Calu3 (cell line): ENCODE results near the gene BOLL. TPM values are rescaled to one million over a fixed set of nuclear protein-coding genes. Genes with fewer than 3 reads are reported as not detected.

Experiments used
- BruUV-seq: library from RNA; stranded (reverse); fragments of 400-500 nt; replicated peaks from 2 replicates; lab custom pipeline; 2021; lab: Mats Ljungman, UMichigan
- CTCF ChIA-PET: fragments of 300-600 bp; sonication (Branson Sonifier 250); formaldehyde crosslinking; loops from one replicate; lab custom pipeline; 2022; ENCODE audit warnings: antibody characterized with exemption; lab: Charles Lee
- DNase-seq: peaks from one replicate; pipeline ENCODE4 v3.0.0; 2022
- H3K27ac Mint-ChIP-seq: one replicate; pipeline ENCODE4 v1.8.0; 2022; ENCODE audit warnings: mixed read lengths; ENCODE audit not compliant: unreplicated experiment
- H3K27me3 Mint-ChIP-seq: one replicate; pipeline ENCODE4 v1.8.0; 2022; ENCODE audit warnings: mixed read lengths; ENCODE audit not compliant: unreplicated experiment
- H3K36me3 Mint-ChIP-seq: one replicate; pipeline ENCODE4 v1.8.0; 2022; ENCODE audit warnings: mild to moderate bottlenecking, moderate library complexity, mixed read lengths; ENCODE audit not compliant: insufficient read depth, unreplicated experiment
- H3K4me1 Mint-ChIP-seq: one replicate; pipeline ENCODE4 v1.8.0; 2022; ENCODE audit warnings: mild to moderate bottlenecking, low read depth, mixed read lengths; ENCODE audit not compliant: unreplicated experiment
- H3K4me3 Mint-ChIP-seq: one replicate; pipeline ENCODE4 v1.8.0; 2022; ENCODE audit warnings: mild to moderate bottlenecking, low read depth, moderate library complexity, mixed read lengths; ENCODE audit not compliant: unreplicated experiment
- H3K9me3 Mint-ChIP-seq: one replicate; pipeline ENCODE4 v1.8.0; 2022; ENCODE audit warnings: low read depth, mixed read lengths; ENCODE audit not compliant: unreplicated experiment
- intact Hi-C: fragments of 100-400 bp; cut with micrococcal nuclease; formaldehyde crosslinking; loops from one replicate; pipeline ENCODE4 v1.10.0; 2022; ENCODE audit not compliant: unreplicated experiment
- total RNA-seq: library from RNA; stranded (reverse); gene quantifications from 2 replicates; pipeline ENCODE4 v1.2.3, GENCODE V29; 2022
- TF ChIP-seq, protein P1 (sequence below): fragments of 200-600 bp; IDR thresholded peaks from one replicate; pipeline ENCODE4 v1.8.0; 2022; ENCODE audit warnings: antibody characterized with exemption; ENCODE audit not compliant: unreplicated experiment

The BOLL gene
- total RNA-seq, 1 experiment from 2014 or later: not detected

DNA sequence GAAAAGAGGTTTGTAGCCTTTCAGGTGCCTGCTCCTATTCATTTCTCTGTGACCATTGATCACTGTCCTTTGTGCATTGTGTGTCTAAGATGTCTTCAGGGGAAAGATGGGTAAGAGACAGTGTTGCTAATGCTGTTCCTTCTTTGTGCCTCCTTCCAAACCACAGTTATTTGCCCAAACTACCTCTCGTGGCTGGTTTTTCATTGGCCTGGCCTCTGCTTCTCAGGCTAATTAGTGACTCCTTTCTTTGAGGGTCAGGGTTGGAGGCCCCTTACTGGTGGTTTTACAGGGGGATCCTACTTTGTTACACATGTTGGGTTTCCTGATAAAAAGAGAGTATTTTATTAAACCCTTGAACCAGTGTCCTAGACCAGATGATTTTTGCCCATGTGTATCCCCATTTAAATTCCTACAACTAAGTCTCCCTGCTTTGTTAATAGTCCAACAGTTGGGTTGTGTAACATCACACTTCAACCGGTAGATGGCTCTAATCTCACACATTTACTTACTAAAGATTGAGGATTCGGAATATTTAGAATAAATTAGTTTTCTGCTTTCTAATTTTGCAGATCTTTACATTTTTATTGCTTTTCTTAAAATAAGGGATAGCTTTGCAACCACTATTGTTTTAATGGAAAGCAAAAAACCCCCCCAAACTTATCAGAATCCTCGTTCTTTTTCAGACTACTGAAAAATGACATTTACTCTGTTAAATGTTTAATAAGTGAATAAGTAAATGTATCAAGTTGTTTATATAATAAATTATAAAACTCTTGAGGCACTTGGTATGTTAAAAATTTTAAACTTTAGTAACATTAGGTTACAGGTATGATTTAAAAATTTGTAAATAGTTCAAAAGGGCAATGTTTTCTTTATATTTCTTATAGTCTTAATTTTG lies 77.6 kb downstream of the BOLL start:
- Mint-ChIP-seq H3K27ac (peak overlapping the region; percentile 61), H3K36me3 (peaks cover 32% of the 10 kb centered on the region), H3K9me3 (no peaks in the 10 kb centered on the region), H3K4me3 (peak overlapping the region; percentile 89), H3K27me3 (no peaks in the 10 kb centered on the region), H3K4me1 (peaks cover 27% of the 10 kb centered on the region)
- BruUV-seq: no TSS peak
- intact Hi-C loops: loop anchor here (1.0 to 5.0 kb wide), 3 partner anchors 70 to 590 kb away; partner anchors contain the start of gene HSPD1
- no peak for DNase-seq
- TF ChIP-seq, protein P1, sequence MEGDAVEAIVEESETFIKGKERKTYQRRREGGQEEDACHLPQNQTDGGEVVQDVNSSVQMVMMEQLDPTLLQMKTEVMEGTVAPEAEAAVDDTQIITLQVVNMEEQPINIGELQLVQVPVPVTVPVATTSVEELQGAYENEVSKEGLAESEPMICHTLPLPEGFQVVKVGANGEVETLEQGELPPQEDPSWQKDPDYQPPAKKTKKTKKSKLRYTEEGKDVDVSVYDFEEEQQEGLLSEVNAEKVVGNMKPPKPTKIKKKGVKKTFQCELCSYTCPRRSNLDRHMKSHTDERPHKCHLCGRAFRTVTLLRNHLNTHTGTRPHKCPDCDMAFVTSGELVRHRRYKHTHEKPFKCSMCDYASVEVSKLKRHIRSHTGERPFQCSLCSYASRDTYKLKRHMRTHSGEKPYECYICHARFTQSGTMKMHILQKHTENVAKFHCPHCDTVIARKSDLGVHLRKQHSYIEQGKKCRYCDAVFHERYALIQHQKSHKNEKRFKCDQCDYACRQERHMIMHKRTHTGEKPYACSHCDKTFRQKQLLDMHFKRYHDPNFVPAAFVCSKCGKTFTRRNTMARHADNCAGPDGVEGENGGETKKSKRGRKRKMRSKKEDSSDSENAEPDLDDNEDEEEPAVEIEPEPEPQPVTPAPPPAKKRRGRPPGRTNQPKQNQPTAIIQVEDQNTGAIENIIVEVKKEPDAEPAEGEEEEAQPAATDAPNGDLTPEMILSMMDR: peak; percentile 73
- CTCF ChIA-PET: no interaction called here

DNA sequence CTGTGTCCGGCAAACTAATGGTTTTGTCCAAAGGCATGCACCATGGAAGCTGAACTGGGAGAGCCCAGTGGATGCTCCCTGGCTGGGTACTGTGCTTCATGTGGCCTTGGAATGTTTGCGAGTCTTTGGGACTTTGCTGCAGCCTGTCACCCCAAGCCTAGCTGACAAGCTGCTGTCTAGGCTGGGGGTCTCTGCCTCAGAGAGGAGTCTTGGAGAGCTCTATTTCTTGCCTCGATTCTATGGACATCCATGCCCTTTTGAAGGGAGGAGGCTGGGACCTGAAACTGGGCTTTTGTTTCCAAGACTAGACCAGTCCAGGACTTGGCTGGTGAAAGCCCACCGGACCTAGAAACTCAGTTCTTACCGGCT lies 78.3 kb downstream of the BOLL start:
- DNase-seq: no peak
- H3K27me3 Mint-ChIP-seq: no peaks in the 10 kb centered on the region
- H3K27ac Mint-ChIP-seq: peak overlapping the region; percentile 61
- BruUV-seq: no TSS peak
- peaks cover 32% of the 10 kb centered on the region for H3K36me3 Mint-ChIP-seq
- CTCF ChIA-PET: no interaction called here
- intact Hi-C loops: loop anchor here (1.0 to 5.0 kb wide), 3 partner anchors 70 to 590 kb away; partner anchors contain the start of gene HSPD1
- H3K4me1 Mint-ChIP-seq: peaks cover 27% of the 10 kb centered on the region
- H3K9me3 Mint-ChIP-seq: no peaks in the 10 kb centered on the region
- TF ChIP-seq, protein P1: no peak
- H3K4me3 Mint-ChIP-seq: peak overlapping the region; percentile 89

DNA sequence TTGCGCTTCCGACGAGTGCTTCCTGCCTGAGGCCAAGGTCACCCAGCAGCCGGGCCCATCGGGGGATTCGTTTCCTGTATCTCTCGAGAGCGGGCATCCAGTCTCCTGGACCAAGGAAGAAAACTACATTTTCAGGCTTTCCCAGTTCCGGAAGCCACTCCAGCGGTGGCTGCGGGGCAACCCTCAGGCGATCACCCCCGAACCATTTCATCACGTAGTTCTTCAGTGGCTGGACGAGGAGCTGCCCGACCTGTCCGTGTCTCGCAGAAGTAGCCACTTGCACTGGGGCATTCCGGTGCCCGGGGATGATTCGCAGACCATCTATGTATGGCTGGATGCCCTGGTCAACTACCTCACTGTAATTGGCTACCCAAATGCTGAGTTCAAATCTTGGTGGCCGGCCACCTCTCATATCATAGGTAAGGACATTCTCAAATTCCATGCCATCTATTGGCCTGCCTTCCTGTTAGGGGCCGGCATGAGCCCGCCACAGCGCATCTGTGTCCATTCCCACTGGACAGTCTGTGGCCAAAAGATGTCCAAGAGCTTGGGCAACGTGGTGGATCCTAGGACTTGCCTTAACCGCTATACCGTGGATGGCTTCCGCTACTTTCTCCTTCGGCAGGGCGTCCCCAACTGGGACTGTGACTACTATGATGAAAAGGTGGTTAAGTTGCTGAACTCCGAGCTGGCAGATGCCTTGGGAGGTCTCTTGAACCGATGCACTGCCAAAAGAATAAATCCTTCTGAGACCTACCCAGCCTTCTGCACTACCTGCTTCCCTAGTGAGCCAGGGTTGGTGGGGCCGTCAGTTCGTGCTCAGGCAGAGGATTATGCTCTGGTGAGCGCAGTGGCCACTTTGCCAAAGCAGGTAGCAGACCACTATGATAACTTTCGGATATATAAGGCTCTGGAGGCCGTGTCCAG lies 78.9 kb downstream of the BOLL start:
- peaks cover 27% of the 10 kb centered on the region for H3K4me1 Mint-ChIP-seq
- intact Hi-C loops: loop anchor here (5.0 kb wide), 2 partner anchors 209 to 591 kb away; partner anchors contain the start of gene HSPD1
- CTCF ChIA-PET: no interaction called here
- H3K9me3 Mint-ChIP-seq: no peaks in the 10 kb centered on the region
- peaks cover 32% of the 10 kb centered on the region for H3K36me3 Mint-ChIP-seq
- DNase-seq: peak; percentile 10
- H3K27me3 Mint-ChIP-seq: no peaks in the 10 kb centered on the region
- no TSS peak for BruUV-seq
- TF ChIP-seq, protein P1: no peak
- H3K27ac Mint-ChIP-seq: peak overlapping the region; percentile 30
- peak overlapping the region; percentile 89 for H3K4me3 Mint-ChIP-seq
